B cell (primary cell): Measurements from ENCODE around the gene VPS13A. TPM values are rescaled to one million over a fixed set of nuclear protein-coding genes. Genes with fewer than 3 reads are reported as not detected.

Source experiments
- ATAC-seq: fragments of 200-7000 bp; cut with Tn5 transposase; one replicate; pipeline ENCODE4 v1.10.0; 2021; ENCODE audit warnings: low read depth, mild to moderate bottlenecking, moderate number of reproducible peaks, moderate library complexity
- CTCF ChIA-PET: fragments of 350-600 bp; sonication (Branson Sonifier 250); formaldehyde crosslinking; loops from one replicate; lab custom pipeline; 2021; ENCODE audit warnings: antibody characterized with exemption, inconsistent platforms; lab: Charles Lee
- POLR2A ChIA-PET: fragments of 350-600 bp; sonication (Branson Sonifier 250); formaldehyde crosslinking; loops from one replicate; lab custom pipeline; 2021; ENCODE audit warnings: antibody characterized with exemption; lab: Charles Lee
- DNase-seq: peaks from one replicate; pipeline ENCODE4 v3.0.0; 2013
- H2AFZ ChIP-seq: 2 replicates; pipeline ENCODE4 v1.6.1; 2012; ENCODE audit warnings: mild to moderate bottlenecking, low read depth, low read length; ENCODE audit not compliant: insufficient read depth, poor library complexity, severe bottlenecking
- H3K27ac ChIP-seq, 2 donors: 1 replicate in 1 of 2; 2 replicates in 1 of 2; pipeline ENCODE4 v1.5.1; 2012 to 2013; ENCODE audit warnings: low read length in 2 of 2, mild to moderate bottlenecking in 2 of 2, moderate library complexity in 1 of 2
- H3K27me3 ChIP-seq, 4 experiments: fragments of 200-600 bp in 1 of 4; sonication (generic) in 1 of 4; replicated peaks in 1 of 4; 1 replicate in 2 of 4; 2 replicates in 2 of 4; pipeline versions ENCODE4 v1.6.1 to v1.7.0; 2013 to 2016; ENCODE audit warnings: low read length in 3 of 4, mild to moderate bottlenecking in 2 of 4, mixed read lengths in 1 of 4, moderate library complexity in 1 of 4; ENCODE audit not compliant: insufficient read depth in 4 of 4, control insufficient read depth in 3 of 4; ENCODE audit errors: control extremely low read depth in 1 of 4
- H3K36me3 ChIP-seq, 2 experiments: replicated peaks in 1 of 2; 1 replicate in 1 of 2; 2 replicates in 1 of 2; pipeline versions ENCODE4 v1.6.1 to v1.7.1; 2013; ENCODE audit warnings: low read length in 1 of 2; ENCODE audit not compliant: insufficient read depth in 2 of 2, control insufficient read depth in 1 of 2; ENCODE audit errors: control extremely low read depth in 1 of 2, extremely low read depth in 1 of 2
- H3K4me1 ChIP-seq, 2 donors: fragments of 200-600 bp in 1 of 2; sonication (generic) in 1 of 2; 1 replicate in 1 of 2; 2 replicates in 1 of 2; pipeline versions ENCODE4 v1.5.1 to v1.6.1; 2013 to 2017; ENCODE audit warnings: low read length in 2 of 2; ENCODE audit not compliant: control insufficient read depth in 2 of 2, insufficient read depth in 2 of 2
- H3K4me2 ChIP-seq: replicated peaks from 2 replicates; pipeline ENCODE3; 2012; ENCODE audit warnings: mild to moderate bottlenecking, low read depth, low read length; ENCODE audit not compliant: poor library complexity, severe bottlenecking
- H3K4me3 ChIP-seq, 5 experiments: fragments of 200-600 bp in 1 of 5; sonication (generic) in 1 of 5; 1 replicate in 3 of 5; 2 replicates in 2 of 5; pipeline versions ENCODE4 v1.5.1 to v1.7.0; 2011 to 2016; ENCODE audit warnings: low read length in 4 of 5, mild to moderate bottlenecking in 4 of 5, low read depth in 2 of 5, control low read depth in 1 of 5, moderate library complexity in 1 of 5; ENCODE audit not compliant: insufficient read depth in 1 of 5; ENCODE audit errors: control extremely low read depth in 1 of 5, extremely low read depth in 1 of 5
- H3K79me2 ChIP-seq: fragments of 200-600 bp; sonication (generic); one replicate; pipeline ENCODE4 v1.6.0; 2016; ENCODE audit warnings: low read length; ENCODE audit not compliant: control insufficient read depth, insufficient read depth
- H3K9ac ChIP-seq: fragments of 200-600 bp; sonication (generic); 2 replicates; pipeline ENCODE4 v1.6.1; 2017; ENCODE audit warnings: mild to moderate bottlenecking, low read length, moderate library complexity
- H3K9me3 ChIP-seq, 3 donors: one replicate each; pipeline versions ENCODE4 v1.6.1 to v1.7.1; 2013; ENCODE audit warnings: low read length in 2 of 3; ENCODE audit not compliant: control insufficient read depth in 2 of 3, insufficient read depth in 1 of 3; ENCODE audit errors: control extremely low read depth in 1 of 3
- H4K20me1 ChIP-seq: 2 replicates; pipeline ENCODE4 v1.6.0; 2012; ENCODE audit warnings: mild to moderate bottlenecking, low read length; ENCODE audit not compliant: insufficient read depth, control insufficient read depth, poor library complexity, severe bottlenecking
- H3K27ac Mint-ChIP-seq: one replicate; pipeline ENCODE4 v1.8.0; 2021; ENCODE audit warnings: mixed read lengths
- H3K27me3 Mint-ChIP-seq: one replicate; pipeline ENCODE4 v1.8.0; 2021; ENCODE audit warnings: mixed read lengths
- H3K4me1 Mint-ChIP-seq: one replicate; pipeline ENCODE4 v1.8.0; 2021; ENCODE audit warnings: mixed read lengths
- H3K4me3 Mint-ChIP-seq: one replicate; pipeline ENCODE4 v1.8.0; 2021; ENCODE audit warnings: mixed read lengths
- H3K9me3 Mint-ChIP-seq: one replicate; pipeline ENCODE4 v1.8.0; 2022; ENCODE audit warnings: mixed read lengths; ENCODE audit not compliant: insufficient read depth
- EZH2 ChIP-seq: IDR thresholded peaks from 2 replicates; pipeline ENCODE4 v1.6.1; 2012; ENCODE audit warnings: borderline replicate concordance, low read depth, mild to moderate bottlenecking, moderate library complexity, low read length; ENCODE audit not compliant: insufficient read depth, poor library complexity, severe bottlenecking
- WGBS: methylation state at CpG from one replicate; pipeline ENCODE4 v1.1.5; 2013; ENCODE audit warnings: missing lambda C conversion rate; ENCODE audit not compliant: insufficient coverage; 5-methylcytosine and 5-hydroxymethylcytosine counted together
- intact Hi-C: fragments of 100-400 bp; cut with micrococcal nuclease; formaldehyde crosslinking; loops from one replicate; pipeline ENCODE4 v1.10.0; 2022
- polyA plus RNA-seq: library from polyadenylated mRNA; depleted of rRNA; stranded (reverse); fragments of >200 nt; gene quantifications from 2 replicates; pipeline ENCODE4 v1.2.3, GENCODE V29; 2012
- total RNA-seq, 2 donors: library from RNA; stranded (reverse); fragments of 120-200 nt in 1 of 2; gene quantifications; 1 replicate in 1 of 2; 2 replicates in 1 of 2; pipeline versions ENCODE4 v1.2.3 to v1.2.4, GENCODE V29; 2013 to 2022
- TF ChIP-seq, protein P1 (sequence below): fragments of 200-600 bp; IDR thresholded peaks from one replicate; pipeline ENCODE4 v1.8.0; 2022; ENCODE audit warnings: antibody characterized with exemption, mild to moderate bottlenecking

VPS13A gene
- total and polyA plus RNA-seq, 2 donors (not counting 1 experiment from before 2014, with no cell fraction given) = 6.5 to 57.8 TPM

DNA sequence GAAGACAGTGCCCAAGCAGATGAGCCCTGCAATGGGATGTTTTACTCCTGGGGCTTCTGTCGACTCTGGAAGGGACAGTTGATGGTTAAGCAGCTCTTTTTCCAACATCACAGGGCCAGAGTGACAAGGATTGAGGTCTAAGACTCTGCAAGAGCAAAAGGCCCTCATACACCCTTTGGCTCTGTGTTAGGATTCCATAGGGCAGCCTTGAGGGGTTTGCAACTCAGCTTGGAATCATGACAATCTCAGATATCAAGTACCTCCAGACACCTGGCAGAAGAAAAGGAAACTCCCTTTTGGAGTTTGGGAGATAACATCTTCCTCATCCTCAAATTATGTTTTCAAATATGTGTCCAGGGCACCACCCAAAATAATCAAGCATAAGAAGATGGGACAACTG is 265.1 kb downstream of the VPS13A start:
- TF ChIP-seq, protein P1, sequence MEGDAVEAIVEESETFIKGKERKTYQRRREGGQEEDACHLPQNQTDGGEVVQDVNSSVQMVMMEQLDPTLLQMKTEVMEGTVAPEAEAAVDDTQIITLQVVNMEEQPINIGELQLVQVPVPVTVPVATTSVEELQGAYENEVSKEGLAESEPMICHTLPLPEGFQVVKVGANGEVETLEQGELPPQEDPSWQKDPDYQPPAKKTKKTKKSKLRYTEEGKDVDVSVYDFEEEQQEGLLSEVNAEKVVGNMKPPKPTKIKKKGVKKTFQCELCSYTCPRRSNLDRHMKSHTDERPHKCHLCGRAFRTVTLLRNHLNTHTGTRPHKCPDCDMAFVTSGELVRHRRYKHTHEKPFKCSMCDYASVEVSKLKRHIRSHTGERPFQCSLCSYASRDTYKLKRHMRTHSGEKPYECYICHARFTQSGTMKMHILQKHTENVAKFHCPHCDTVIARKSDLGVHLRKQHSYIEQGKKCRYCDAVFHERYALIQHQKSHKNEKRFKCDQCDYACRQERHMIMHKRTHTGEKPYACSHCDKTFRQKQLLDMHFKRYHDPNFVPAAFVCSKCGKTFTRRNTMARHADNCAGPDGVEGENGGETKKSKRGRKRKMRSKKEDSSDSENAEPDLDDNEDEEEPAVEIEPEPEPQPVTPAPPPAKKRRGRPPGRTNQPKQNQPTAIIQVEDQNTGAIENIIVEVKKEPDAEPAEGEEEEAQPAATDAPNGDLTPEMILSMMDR = no peak
- no peak for TF ChIP-seq EZH2
- H3K4me3 Mint-ChIP-seq = no peak overlapping the region
- CTCF ChIA-PET = interaction anchor here (1.2 to 4.2 kb wide), 3 partner anchors 9 to 14 kb away, joined by 5 to 29 read pairs (median 6); no protein-coding TSS in a partner anchor

DNA sequence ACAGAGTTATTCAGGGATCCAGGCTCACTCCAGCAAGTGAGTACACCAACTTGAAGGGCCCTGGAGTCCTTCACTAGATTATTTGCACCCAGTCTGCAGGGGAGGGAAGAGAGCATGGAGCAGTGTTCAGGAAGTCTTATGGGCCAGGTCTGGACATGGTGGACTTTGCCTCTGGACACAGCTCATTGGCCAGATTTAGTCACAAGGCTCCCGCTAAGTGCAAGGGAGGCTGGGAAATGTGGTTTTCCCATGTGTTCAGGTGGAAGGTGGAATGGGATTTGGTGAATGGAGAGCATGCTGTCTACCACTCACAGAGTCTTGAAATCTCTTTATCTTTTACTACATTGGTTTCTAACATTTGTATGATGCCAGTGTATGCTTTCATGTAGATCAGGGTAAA is 270.3 kb downstream of the VPS13A start:
- 100% methylated on average over 1 of the region's 1 CpG for WGBS
- Mint-ChIP-seq H3K27me3 (peaks cover 26% of the 10 kb centered on the region), H3K4me1 (no peaks in the 10 kb centered on the region), H3K9me3 (peaks cover 4% of the 10 kb centered on the region), H3K27ac (no peak overlapping the region), H3K4me3 (no peak overlapping the region)
- Histone ChIP-seq H2AFZ (no peak overlapping the region), H3K4me2 (no peak overlapping the region), H4K20me1 (no peaks in the 10 kb centered on the region), H3K36me3 (no peaks in the 10 kb centered on the region), H3K79me2 (no peaks in the 10 kb centered on the region), H3K4me1 (no peaks in the 10 kb centered on the region), H3K27ac (no peak overlapping the region), H3K27me3 (peaks cover 0 to 5% (median 0%) of the 10 kb centered on the region in 4 experiments), H3K4me3 (no peak overlapping the region), H3K9ac (no peak overlapping the region), H3K9me3 (peaks cover 0 to 4% (median 2%) of the 10 kb centered on the region in 3 donors)
- ChIA-PET CTCF (no interaction called here), POLR2A (no interaction called here)
- TF ChIP-seq, protein P1 = no peak
- no peak for TF ChIP-seq EZH2
- ATAC-seq (no peak), DNase-seq (no peak)
- intact Hi-C loops = no loop called here

More for the DNA sequence above, 265.1 kb downstream of the VPS13A start:
- Histone ChIP-seq H3K36me3 (no peaks in the 10 kb centered on the region), H3K27ac (no peak overlapping the region), H3K9me3 (peaks cover 0 to under 1% (median under 1%) of the 10 kb centered on the region in 3 donors), H4K20me1 (no peaks in the 10 kb centered on the region), H3K27me3 (no peaks in the 10 kb centered on the region), H3K4me2 (no peak overlapping the region), H3K4me3 (no peak overlapping the region), H3K79me2 (no peaks in the 10 kb centered on the region), H3K4me1 (no peaks in the 10 kb centered on the region), H3K9ac (no peak overlapping the region), H2AFZ (no peak overlapping the region)
- ATAC-seq (no peak), DNase-seq (no peak)
- H3K27ac Mint-ChIP-seq = no peak overlapping the region
- WGBS = 83% methylated on average over 1 of the region's 1 CpG
- intact Hi-C loops = no loop called here
- H3K4me1 Mint-ChIP-seq = no peaks in the 10 kb centered on the region
- POLR2A ChIA-PET = no interaction called here
- peaks cover under 1% of the 10 kb centered on the region for H3K9me3 Mint-ChIP-seq
- H3K27me3 Mint-ChIP-seq = peaks cover 13% of the 10 kb centered on the region
